ENCODE data around the gene AOC1.
"Not testable (repeated sequence)": the region's sequence is repeated elsewhere in the genome, so short reads cannot be mapped to it uniquely, and the experiment has no call there.

Gene AOC1, protein sequence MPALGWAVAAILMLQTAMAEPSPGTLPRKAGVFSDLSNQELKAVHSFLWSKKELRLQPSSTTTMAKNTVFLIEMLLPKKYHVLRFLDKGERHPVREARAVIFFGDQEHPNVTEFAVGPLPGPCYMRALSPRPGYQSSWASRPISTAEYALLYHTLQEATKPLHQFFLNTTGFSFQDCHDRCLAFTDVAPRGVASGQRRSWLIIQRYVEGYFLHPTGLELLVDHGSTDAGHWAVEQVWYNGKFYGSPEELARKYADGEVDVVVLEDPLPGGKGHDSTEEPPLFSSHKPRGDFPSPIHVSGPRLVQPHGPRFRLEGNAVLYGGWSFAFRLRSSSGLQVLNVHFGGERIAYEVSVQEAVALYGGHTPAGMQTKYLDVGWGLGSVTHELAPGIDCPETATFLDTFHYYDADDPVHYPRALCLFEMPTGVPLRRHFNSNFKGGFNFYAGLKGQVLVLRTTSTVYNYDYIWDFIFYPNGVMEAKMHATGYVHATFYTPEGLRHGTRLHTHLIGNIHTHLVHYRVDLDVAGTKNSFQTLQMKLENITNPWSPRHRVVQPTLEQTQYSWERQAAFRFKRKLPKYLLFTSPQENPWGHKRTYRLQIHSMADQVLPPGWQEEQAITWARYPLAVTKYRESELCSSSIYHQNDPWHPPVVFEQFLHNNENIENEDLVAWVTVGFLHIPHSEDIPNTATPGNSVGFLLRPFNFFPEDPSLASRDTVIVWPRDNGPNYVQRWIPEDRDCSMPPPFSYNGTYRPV

DNA sequence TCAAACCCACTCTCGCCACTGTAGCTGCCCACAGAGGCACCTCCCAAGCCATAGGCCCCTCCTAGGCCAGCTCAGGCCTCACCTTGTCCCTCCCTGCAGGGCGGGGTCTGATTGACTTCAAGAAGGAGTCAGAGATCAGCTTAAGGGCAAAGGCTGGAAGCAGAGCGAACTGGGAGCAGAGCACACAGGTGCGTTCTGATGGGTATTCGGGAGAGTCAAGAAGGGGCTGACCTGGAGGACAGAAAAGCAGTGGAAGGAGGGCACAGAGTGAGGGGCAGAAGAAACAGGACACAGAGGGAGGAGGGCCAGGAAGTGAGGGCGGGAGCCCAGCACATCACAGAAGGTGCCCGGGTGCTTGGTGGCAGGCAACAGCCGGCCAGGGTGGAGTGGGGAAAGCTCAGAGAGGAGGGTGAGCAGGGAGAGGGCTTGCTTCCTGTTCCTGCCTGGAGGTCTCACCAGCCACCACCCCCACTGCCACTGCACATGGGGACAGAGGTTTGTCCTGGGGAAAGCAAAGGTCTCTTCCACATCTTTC is at the start of gene AOC1:
Gene AOC1, plus strand, starts transcription at position 147 of the 535 bp plus-strand sequence. CDS start 3,954 bp downstream, outside the sequence.
- in situ Hi-C loops (cut with MboI; ENCODE audit: low sequenced_read_pairs), result no loop called here

DNA sequence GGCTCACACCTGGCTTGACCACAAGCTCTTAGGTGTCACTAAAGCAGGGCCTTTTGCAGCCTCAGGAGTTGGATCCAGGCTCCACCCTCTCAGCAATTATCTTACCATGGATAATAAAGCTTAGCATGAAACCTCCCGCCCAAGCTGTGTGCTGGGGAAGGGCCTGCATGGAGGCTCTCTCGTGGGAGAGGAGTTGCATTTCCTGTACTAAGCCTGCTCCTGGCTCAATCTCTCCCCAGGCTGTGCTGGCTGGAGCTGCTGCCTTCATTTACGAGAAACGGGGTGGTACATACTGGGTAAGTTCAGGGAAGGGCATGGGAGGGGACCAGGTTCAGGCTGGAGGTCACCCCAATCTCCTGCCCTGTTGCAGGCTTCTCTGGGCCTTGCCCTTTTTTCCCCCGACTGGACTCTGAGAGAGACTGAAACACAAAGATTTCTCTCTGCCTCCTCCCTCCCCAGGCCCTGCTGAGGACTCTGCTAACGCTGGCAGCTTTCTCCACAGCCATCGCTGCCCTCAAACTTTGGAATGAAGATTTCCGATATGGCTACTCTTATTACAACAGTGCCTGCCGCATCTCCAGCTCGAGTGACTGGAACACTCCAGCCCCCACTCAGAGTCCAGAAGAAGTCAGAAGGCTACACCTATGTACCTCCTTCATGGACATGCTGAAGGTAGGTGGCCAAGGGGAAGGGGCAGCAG is 49.0 kb upstream of the AOC1 start:
- in situ Hi-C loops (cut with MboI; ENCODE audit: low sequenced_read_pairs), result no loop called here

DNA sequence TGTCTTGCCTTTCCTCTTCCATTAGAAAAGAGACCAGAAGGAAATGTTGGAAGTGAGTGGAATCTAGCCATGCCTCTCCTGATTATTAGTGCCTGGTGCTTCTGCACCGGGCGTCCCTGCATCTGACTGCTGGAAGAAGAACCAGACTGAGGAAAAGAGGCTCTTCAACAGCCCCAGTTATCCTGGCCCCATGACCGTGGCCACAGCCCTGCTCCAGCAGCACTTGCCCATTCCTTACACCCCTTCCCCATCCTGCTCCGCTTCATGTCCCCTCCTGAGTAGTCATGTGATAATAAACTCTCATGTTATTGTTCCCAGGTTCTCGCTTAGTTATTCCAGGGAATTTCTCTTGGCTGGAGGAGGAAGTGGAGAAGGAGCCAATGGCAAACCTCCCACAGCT is 47.5 kb upstream of the AOC1 start:
- in situ Hi-C loops (cut with MboI; ENCODE audit: low sequenced_read_pairs), result no loop called here

DNA sequence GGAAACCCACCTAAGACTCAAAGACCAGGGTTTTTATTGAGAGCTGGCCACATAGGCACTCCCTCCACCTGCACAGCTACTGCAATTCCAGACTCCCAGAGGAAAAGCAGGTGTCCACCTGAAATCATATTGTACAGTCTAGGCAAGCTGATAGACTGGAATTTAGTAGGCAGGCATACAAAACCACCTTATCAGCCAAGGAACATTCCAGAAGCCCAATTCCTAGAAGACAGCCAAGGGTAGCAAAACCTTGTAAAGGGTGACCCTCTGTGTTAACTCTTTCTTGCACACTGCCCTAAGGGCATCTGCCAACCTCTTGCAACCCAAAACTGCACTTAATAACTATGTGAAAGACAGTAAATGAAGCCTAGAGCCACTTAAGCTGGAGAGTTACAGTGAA is 46.5 kb upstream of the AOC1 start:
- in situ Hi-C loops (cut with MboI; ENCODE audit: low sequenced_read_pairs), result no loop called here

DNA sequence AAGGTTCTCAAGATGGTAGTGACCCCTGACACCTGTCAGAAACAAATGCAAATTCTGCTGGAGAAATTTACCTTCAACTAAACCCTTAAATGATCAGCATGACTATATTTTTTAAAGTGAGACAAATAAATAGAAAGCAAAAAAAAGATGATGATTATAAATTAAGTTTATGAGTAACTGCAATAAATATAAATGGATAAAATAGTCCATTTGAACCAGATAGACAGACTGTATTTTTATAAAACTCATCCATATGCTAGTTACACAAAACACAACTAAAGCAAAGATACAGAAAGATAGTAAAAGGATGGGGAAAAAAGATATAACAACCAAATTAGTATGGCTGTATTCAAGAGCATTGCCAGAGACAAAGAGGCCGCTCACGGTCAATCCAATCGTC is 45.9 kb upstream of the AOC1 start:
- in situ Hi-C loops (cut with MboI; ENCODE audit: low sequenced_read_pairs), result no loop called here

DNA sequence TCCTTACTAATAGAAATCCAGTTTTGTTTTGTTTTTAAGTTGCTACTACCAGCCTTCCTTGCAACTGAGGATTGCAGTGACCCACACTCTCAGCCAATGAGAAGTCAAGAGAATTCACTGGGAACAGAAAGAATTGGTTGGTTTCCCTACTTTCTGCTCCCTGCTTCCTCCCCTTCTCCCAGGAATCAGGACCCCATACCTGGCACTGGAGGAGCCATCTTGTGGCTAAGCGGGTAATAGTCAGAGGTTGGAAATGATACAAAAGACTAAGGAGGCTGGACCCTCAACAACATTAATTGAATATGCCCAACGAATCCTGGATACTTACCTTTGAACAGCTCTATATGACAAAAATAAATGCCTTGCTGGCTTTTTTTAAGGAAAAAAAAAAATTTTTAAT is 45.5 kb upstream of the AOC1 start:
- in situ Hi-C loops (cut with MboI; ENCODE audit: low sequenced_read_pairs), result no loop called here

DNA sequence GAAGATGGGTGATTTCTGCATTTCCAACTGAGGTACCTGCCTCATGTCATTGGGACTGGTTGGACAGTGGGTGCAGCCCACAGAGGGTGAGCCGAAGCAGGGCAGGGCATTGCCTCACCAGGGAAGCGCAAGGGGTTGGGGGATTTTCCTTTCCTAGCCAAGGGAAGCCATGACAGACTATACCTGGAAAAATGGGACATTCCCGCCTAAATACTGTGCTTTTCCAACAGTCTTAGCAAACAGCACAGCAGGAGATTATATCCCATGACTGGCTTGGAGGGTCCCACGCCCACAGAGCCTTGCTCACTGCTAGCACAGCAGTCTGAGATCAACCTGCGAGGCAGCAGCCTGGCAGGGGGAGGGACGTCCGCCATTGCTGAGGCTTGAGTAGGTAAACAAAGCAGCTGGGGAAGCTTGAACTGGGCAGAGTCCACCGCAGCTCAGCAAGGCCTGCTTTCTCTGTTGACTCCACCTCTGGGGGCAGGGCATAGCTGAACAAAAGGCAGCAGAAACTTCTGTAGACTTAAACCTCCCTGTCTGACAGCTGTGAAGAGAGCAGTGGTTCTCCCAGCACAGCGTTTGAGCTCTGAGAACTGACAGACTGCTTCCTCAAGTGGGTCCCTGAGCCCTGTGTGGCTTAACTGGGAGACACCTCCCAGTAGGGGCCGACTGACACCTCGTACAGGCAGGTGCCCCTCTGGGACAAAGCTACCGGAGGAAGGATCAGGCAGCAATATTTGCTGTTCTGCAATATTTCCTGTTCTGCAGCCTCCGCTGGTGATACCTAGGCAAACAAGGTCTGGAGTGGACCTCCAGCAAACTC is 44.5 kb upstream of the AOC1 start:
- in situ Hi-C loops (cut with MboI; ENCODE audit: low sequenced_read_pairs), result not testable (repeated sequence)

DNA sequence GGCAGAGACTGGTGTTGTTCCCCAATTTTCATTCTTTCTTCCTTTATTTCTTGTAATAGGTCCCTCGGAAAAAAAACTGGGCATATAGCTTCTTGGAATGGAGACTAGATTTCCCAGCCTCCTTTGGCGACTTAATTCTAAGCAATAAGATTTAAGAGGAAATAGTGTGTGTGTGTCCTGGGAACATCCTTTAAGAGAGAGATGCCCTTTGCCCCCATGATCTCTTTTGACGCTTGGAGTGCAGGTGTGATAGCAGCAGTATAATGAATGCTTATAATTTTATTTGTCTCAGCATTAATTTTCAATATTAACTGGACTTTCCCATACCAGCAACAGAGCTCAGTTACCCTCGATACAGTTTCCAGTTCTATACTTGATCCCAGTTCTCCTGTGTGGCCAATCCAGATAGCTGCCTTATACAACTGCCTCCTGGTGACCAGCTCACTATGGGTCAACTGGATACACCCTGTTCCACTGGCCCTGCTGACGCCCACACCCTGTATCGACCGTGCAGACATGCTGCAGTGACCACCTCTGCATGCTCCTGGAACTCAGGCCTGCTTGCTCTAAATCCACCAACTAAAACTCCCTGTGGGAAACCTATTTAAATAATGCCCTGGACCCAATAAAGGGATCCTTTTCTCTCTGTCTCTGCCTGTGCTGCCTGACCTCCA is 37.9 kb upstream of the AOC1 start:
- in situ Hi-C loops (cut with MboI; ENCODE audit: low sequenced_read_pairs), result no loop called here

DNA sequence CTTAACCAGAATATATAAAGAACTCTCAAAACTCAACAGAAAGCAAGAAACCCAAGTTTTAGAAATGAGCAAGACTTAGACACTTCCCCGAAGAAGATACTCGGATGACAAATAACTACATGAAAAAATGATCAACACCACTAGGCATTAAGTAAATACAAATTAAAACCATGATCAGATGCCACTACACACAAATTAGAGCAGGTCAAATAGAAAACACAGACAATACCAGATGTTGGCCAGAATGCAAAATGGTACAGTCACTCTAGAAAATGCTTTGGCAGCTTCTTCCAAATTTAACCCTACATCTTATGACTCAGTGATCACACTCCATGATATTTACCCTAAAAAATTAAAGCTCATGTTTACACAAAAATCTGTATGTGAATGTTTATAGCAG is 33.3 kb upstream of the AOC1 start:
- in situ Hi-C loops (cut with MboI; ENCODE audit: low sequenced_read_pairs), result no loop called here

DNA sequence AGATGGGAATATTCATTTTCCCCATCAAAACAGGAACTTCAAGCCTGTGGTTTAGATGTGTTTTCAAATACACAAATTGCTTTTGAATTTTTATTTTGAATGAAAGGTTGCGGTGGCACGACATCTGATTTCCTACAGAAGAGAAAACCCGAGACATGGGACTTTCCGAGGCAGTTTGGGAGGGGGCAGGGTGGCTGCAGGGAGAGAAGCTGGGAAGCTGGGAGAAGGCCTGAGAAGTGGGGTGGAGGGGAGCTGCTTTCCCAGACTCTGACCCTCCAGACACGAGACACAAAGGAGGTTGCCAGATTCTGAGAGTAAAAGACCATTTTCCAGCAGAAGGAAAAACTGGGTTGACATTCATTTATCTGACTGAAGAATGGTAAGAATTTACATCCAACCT is 32.2 kb upstream of the AOC1 start:
- in situ Hi-C loops (cut with MboI; ENCODE audit: low sequenced_read_pairs), result no loop called here

DNA sequence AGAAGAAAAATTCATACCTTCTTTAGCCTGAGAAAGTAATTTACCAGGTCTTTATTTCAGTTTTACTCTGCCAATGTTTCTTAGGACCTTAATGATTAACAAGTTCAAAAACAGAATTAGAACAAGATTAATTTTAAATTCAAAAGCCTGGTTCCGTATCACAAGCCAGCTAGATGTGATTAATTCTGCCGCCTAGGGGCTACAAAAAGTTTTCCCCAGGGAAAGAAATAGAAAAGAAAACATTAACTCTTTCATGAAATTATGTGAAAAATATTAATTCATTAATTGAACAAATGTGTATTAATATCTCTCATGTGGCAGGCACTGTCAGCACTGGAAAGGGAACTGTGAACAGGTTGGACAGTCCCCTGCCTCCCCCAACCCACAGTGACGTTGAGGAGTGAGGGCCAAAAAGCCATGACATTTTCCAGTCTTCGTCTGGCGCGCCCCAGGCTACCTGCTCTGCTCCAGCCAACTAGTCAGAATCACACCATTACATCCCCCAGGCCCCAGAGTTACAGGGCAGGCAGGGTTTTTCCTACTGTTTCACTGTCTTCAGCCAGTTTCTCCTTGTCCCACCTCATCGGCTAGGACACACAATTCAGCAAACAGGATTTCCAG is 31.6 kb upstream of the AOC1 start:
- in situ Hi-C loops (cut with MboI; ENCODE audit: low sequenced_read_pairs), result no loop called here

DNA sequence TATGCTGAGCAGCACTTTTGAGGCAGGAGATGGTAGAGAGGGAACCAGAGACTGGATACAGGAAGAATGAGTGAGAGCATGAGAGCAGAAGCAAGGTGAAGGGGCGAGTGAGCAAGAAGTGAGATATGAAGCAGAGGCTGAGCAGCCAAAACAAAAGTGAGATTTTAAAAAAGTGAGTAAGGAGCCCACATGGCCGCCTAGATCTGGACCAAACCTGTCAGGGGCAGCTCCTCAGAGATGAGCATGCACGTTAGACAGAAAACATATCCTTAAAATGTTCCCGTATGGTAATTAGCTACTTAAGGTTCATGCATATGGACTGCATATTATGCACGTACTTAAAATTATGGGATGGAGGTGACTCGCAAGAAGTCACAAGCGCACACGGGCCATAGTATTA is 29.3 kb upstream of the AOC1 start:
- in situ Hi-C loops (cut with MboI; ENCODE audit: low sequenced_read_pairs), result no loop called here

DNA sequence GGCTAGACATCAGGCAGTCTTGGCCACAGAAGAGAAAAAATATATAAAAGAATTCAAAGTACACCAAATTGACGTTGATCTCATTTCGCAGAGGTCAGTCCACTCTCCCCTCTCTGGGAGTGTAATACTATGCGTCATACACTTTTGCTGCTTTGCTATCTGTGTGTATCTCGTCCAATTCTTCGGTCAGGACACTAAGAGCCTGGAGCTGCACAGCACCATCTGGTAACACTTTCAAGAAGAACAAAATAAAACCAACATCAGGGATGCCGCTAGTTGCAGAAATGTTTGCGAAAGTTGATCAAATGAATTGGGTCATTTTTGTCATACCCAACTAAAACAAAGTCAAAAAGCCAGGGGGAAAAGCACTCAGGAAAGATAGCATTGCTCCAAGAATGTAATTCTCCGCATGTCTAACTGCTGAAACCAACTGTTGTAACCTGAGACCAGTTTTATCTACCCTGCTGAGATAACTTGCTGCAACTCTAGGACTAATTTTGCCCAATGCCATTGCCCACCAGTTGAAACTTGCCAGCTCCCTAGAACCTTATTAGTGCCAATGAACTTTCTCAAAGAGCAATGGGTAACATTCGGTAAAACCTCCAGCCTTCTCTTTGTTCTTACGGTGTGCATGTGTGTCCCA is 28.7 kb upstream of the AOC1 start:
- in situ Hi-C loops (cut with MboI; ENCODE audit: low sequenced_read_pairs), result no loop called here

DNA sequence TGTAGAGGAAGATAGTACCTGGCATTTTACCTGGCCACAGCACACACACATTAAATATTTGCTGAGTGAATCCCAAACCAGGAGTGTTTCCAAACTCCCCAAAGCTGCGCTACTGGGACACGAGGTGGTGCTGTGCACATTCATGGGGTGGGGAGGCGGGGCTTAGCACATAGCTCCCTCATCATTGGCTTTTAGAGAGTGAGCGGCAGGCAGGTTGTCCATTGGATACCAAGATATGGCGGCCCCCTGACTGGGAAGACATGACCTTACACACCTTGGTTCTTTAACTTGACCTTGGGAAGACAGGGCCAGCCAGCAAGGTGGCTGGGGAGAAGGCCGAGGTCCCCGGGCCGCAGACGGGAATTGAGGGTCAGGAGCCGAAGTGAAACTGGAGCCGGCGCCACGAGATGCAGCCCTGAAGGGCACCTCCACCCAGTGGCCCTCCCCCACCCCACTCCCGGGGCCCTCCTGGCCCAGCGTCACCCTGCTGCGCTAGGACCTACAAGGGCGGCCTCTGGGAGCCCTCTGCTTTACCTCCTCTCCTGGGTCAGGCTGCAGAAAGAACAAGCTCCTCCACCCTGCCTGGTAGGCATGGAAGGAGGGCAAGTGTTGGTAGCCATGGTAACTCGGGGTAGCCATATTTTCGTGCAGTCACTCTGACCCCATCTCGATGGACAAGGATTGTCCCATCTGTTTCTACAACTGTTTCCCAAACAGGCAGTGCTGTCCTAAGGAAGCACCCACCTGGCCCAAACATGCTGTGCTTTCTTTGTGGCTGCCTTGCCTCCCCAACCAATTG is 27.7 kb upstream of the AOC1 start:
- in situ Hi-C loops (cut with MboI; ENCODE audit: low sequenced_read_pairs), result no loop called here

DNA sequence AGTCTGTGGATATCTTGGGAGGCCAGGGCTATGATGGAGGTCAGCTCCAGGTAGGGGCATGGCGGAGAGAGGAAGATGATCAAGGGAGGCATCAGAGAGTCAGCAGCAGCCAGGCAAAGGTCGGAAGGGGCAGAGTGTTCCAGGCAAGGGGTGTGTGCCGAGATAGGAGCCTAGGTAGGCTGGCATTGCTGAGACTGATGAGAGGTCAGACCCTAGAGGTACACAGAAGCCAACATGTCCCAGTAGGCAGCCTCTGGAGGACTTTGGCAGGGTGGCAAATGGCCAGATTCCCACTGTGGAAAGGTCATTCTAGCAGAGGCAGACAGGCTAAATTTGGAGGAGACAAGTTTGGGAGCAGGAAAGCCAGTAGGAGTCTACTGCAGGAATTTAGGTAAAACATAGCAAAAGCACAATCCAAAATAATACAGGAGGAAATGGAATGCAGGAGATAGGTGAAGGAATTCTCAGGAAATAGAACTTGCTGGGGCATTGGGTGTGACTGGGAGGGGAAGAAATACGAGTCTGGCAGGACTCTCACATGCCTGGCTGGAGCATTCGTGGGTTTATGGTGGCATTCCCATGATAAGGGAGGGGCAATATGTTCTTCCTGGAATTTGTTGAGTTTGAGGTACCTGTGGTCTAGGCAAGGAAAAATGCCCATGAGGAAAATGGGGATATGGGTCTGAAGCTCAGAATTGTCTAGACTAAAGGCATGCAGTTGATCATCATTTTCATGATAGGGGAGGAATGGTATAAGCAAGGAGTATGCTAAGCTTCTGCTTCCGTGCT is 26.1 kb upstream of the AOC1 start:
- in situ Hi-C loops (cut with MboI; ENCODE audit: low sequenced_read_pairs), result no loop called here

DNA sequence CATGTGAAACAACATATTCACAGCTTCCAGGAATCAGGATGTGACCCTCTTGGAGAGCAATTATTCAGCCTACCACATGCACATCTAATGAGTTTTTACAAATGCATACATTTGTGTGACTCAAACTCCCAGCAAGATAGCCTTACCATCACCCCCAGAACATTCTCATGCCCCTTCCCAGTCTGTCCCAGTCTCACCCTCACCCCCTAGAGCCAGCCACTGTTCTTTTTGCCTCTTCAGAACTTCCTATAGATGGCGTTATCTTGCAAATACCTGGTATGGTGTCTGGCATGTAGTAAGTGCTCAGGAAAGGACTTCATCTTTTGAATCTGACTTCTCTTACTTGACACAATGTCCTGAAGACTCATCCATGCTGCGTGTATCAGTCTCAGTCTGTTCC is 23.9 kb upstream of the AOC1 start:
- in situ Hi-C loops (cut with MboI; ENCODE audit: low sequenced_read_pairs), result no loop called here

DNA sequence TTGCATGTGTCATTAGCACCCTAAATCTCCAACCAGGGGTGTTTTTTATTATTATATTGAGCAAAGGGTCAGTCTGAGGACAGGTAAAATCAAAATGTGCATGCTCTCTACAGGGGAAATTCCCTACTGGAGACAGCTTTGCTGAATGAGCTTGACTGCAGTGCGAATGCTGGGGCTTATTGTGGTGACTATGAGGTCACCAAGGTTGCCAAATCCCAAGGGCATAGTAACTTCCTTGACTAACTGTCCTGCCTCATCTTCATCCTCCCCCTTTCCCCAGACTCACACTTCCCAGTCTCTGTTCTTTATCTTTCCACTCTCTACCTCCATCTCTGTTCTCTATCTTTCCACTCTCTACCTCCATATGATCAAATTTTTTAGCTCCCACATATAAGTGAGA is 22.9 kb upstream of the AOC1 start:
- in situ Hi-C loops (cut with MboI; ENCODE audit: low sequenced_read_pairs), result no loop called here

DNA sequence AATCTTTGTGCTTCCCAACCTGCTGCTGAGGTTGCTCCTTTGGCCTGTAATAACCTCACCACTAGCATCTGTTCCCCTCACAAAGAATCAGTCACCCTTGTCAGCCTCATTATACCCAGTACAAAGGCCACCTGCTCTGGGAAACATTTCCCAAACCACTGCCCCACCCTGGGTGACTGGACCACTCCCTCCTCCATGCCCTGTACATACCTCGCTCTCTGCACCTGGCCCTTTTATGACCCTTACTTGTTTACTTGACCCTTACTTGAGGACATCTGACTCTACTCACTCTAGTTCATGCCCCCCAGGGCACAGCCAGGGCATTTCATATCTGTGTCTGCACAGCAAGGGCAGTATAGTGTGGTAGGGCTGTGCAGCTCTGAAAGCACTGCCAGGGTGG is 21.4 kb upstream of the AOC1 start:
- in situ Hi-C loops (cut with MboI; ENCODE audit: low sequenced_read_pairs), result no loop called here
